HG03521 (cell line): ENCODE data around the gene AKAP13.
"Not testable (repeated sequence)": the region's sequence is repeated elsewhere in the genome, so short reads cannot be mapped to it uniquely, and the experiment has no call there.

Source experiments
- ATAC-seq: cut with Tn5 transposase; IDR thresholded peaks from one replicate; pipeline ENCODE4 v1.9.1; 2021; ENCODE audit warnings: mild to moderate bottlenecking, moderate library complexity; ENCODE audit not compliant: unreplicated experiment

AKAP13 gene

GRCh38 chr15:85557385-85557784 lies 177.0 kb downstream of the AKAP13 start:
- no peak for ATAC-seq

- ATAC-seq, result no peak
Measured at GRCh38 chr15:85558848-85559247, 178.4 kb downstream of the AKAP13 start.

GRCh38 chr15:85559530-85559929 lies 179.1 kb downstream of the AKAP13 start:
- ATAC-seq, result no peak

- ATAC-seq, result no peak
Measured at GRCh38 chr15:85562824-85563223, 182.4 kb downstream of the AKAP13 start.

- ATAC-seq, result no peak
Measured at GRCh38 chr15:85563328-85563727, 182.9 kb downstream of the AKAP13 start.

- ATAC-seq, result no peak
Measured at GRCh38 chr15:85563731-85564130, 183.3 kb downstream of the AKAP13 start.

- ATAC-seq, result no peak
Measured at GRCh38 chr15:85564686-85565085, 184.3 kb downstream of the AKAP13 start.

GRCh38 chr15:85568261-85568808 lies 187.9 kb downstream of the AKAP13 start:
- ATAC-seq, result no peak

GRCh38 chr15:85570336-85570735 lies 189.9 kb downstream of the AKAP13 start:
- no peak for ATAC-seq

- no peak for ATAC-seq
Measured at GRCh38 chr15:85571780-85572179, 191.4 kb downstream of the AKAP13 start.

- no peak for ATAC-seq
Measured at GRCh38 chr15:85576392-85576791, 196.0 kb downstream of the AKAP13 start.

- no peak for ATAC-seq
Measured at GRCh38 chr15:85578941-85579701, 198.7 kb downstream of the AKAP13 start.

GRCh38 chr15:85579957-85580694 lies 199.7 kb downstream of the AKAP13 start:
- ATAC-seq, result no peak

GRCh38 chr15:85580879-85581278 lies 200.5 kb downstream of the AKAP13 start:
- ATAC-seq, result no peak

GRCh38 chr15:85581495-85581894 lies 201.1 kb downstream of the AKAP13 start:
- no peak for ATAC-seq

- peak; percentile 61 for ATAC-seq
Measured at GRCh38 chr15:85582131-85583079, 202.0 kb downstream of the AKAP13 start.

GRCh38 chr15:85583442-85583841 lies 203.0 kb downstream of the AKAP13 start:
- no peak for ATAC-seq

GRCh38 chr15:85583923-85584390 lies 203.6 kb downstream of the AKAP13 start:
- peak; percentile 41 for ATAC-seq

GRCh38 chr15:85584872-85585271 lies 204.5 kb downstream of the AKAP13 start:
- ATAC-seq, result no peak

- not testable (repeated sequence) for ATAC-seq
Measured at GRCh38 chr15:85586196-85586595, 205.8 kb downstream of the AKAP13 start.
